ENCODE results near the gene ATP6AP1. TPM values are rescaled to one million over a fixed set of nuclear protein-coding genes. Genes with fewer than 3 reads are reported as not detected.
A peak's percentile ranks its signal among the peaks of the same experiment; 100 is the strongest.

ATP6AP1 gene
- total and polyA plus RNA-seq, 2 donors (not counting 1 experiment from before 2014, with no cell fraction given): 59.8 to 89.7 TPM

- DNase-seq (ENCODE audit: low read depth in 2 of 2): peak; percentile 19 to 41
- no peaks in the 10 kb centered on the region for H4K20me1 ChIP-seq (ENCODE audit: control insufficient read depth, extremely low read depth, insufficient read depth, low read length)
- H2AFZ ChIP-seq (ENCODE audit: low read length): no peak overlapping the region
- no peak for TF ChIP-seq EZH2 (IDR thresholded peaks at IDR 0.05; ENCODE audit: low read length, missing control alignments)
- H3K9me3 ChIP-seq (ENCODE audit: control insufficient read depth, insufficient read depth, low read depth, low read length): no peaks in the 10 kb centered on the region
- no peak overlapping the region for H3K9ac ChIP-seq (ENCODE audit: insufficient read depth, low read length)
- no peak overlapping the region for H3K27ac ChIP-seq (ENCODE audit: insufficient read depth, low read length)
- peaks cover 4% of the 10 kb centered on the region for H3K36me3 ChIP-seq (ENCODE audit: control insufficient read depth, insufficient read depth, low read length)
- no peaks in the 10 kb centered on the region for H3K4me1 ChIP-seq (ENCODE audit: control insufficient read depth, extremely low read depth, insufficient read depth, low read length)
- no peaks in the 10 kb centered on the region for H3K27me3 ChIP-seq (ENCODE audit: control insufficient read depth, insufficient read depth, low read length)
- peaks cover 20% of the 10 kb centered on the region for H3K79me2 ChIP-seq (ENCODE audit: control insufficient read depth, insufficient read depth, low read length)
- no peak overlapping the region for H3K4me2 ChIP-seq (ENCODE audit: extremely low read depth, insufficient read depth, low read length)
- H3K4me3 ChIP-seq (replicated peaks in 1 of 4; ENCODE audit: control extremely low read depth in 1 of 4, insufficient read depth in 1 of 4, low read depth in 3 of 4, low read length in 4 of 4): peak overlapping the region in 1 of 4 experiments; percentile 14
These were observed 27.3 kb upstream of the ATP6AP1 start for GRCh38 chrX:154401045-154401799.

- H4K20me1 ChIP-seq (ENCODE audit: control insufficient read depth, extremely low read depth, insufficient read depth, low read length): no peaks in the 10 kb centered on the region
- no peak for TF ChIP-seq EZH2 (IDR thresholded peaks at IDR 0.05; ENCODE audit: low read length, missing control alignments)
- TF ChIP-seq CTCF (conservative IDR thresholded peaks at IDR 0.05 in 1 of 2, IDR thresholded peaks at IDR 0.05 in 1 of 2; ENCODE audit: low read depth in 1 of 2, low read length in 2 of 2): no peak
- no peaks in the 10 kb centered on the region for H3K27me3 ChIP-seq (ENCODE audit: control insufficient read depth, insufficient read depth, low read length)
- H2AFZ ChIP-seq (ENCODE audit: low read length): no peak overlapping the region
- H3K9ac ChIP-seq (ENCODE audit: insufficient read depth, low read length): no peak overlapping the region
- DNase-seq (ENCODE audit: low read depth in 2 of 2): no peak
- no peak overlapping the region for H3K4me3 ChIP-seq (replicated peaks in 1 of 4; ENCODE audit: control extremely low read depth in 1 of 4, insufficient read depth in 1 of 4, low read depth in 3 of 4, low read length in 4 of 4)
- peaks cover 4% of the 10 kb centered on the region for H3K36me3 ChIP-seq (ENCODE audit: control insufficient read depth, insufficient read depth, low read length)
- H3K9me3 ChIP-seq (ENCODE audit: control insufficient read depth, insufficient read depth, low read depth, low read length): no peaks in the 10 kb centered on the region
- H3K4me2 ChIP-seq (ENCODE audit: extremely low read depth, insufficient read depth, low read length): no peak overlapping the region
- H3K27ac ChIP-seq (ENCODE audit: insufficient read depth, low read length): no peak overlapping the region
- H3K4me1 ChIP-seq (ENCODE audit: control insufficient read depth, extremely low read depth, insufficient read depth, low read length): no peaks in the 10 kb centered on the region
- H3K79me2 ChIP-seq (ENCODE audit: control insufficient read depth, insufficient read depth, low read length): peaks cover 20% of the 10 kb centered on the region
These were observed 26.4 kb upstream of the ATP6AP1 start for GRCh38 chrX:154401918-154402621.

GRCh38 chrX:154402622-154403127, 25.8 kb upstream of the ATP6AP1 start:
- Histone ChIP-seq H3K79me2 (ENCODE audit: control insufficient read depth, insufficient read depth, low read length) (peaks cover 20% of the 10 kb centered on the region), H3K4me2 (ENCODE audit: extremely low read depth, insufficient read depth, low read length) (no peak overlapping the region), H3K9ac (ENCODE audit: insufficient read depth, low read length) (no peak overlapping the region), H3K36me3 (ENCODE audit: control insufficient read depth, insufficient read depth, low read length) (peaks cover 4% of the 10 kb centered on the region), H2AFZ (ENCODE audit: low read length) (no peak overlapping the region), H3K27me3 (ENCODE audit: control insufficient read depth, insufficient read depth, low read length) (no peaks in the 10 kb centered on the region), H4K20me1 (ENCODE audit: control insufficient read depth, extremely low read depth, insufficient read depth, low read length) (no peaks in the 10 kb centered on the region), H3K4me1 (ENCODE audit: control insufficient read depth, extremely low read depth, insufficient read depth, low read length) (no peaks in the 10 kb centered on the region), H3K4me3 (replicated peaks in 1 of 4; ENCODE audit: control extremely low read depth in 1 of 4, insufficient read depth in 1 of 4, low read depth in 3 of 4, low read length in 4 of 4) (no peak overlapping the region), H3K9me3 (ENCODE audit: control insufficient read depth, insufficient read depth, low read depth, low read length) (no peaks in the 10 kb centered on the region), H3K27ac (ENCODE audit: insufficient read depth, low read length) (no peak overlapping the region)
- DNase-seq (ENCODE audit: low read depth in 2 of 2): no peak
- TF ChIP-seq EZH2 (IDR thresholded peaks at IDR 0.05; ENCODE audit: low read length, missing control alignments) (no peak), CTCF (conservative IDR thresholded peaks at IDR 0.05 in 1 of 2, IDR thresholded peaks at IDR 0.05 in 1 of 2; ENCODE audit: low read depth in 1 of 2, low read length in 2 of 2) (no peak)
